Endometrial microvascular endothelial cells (primary cell): ENCODE data around the gene ZNF776. TPM values are rescaled to one million over a fixed set of nuclear protein-coding genes. Genes with fewer than 3 reads are reported as not detected.
"Not testable (repeated sequence)": the region's sequence is repeated elsewhere in the genome, so short reads cannot be mapped to it uniquely, and the experiment has no call there.

ENCODE experiments used
- in situ Hi-C: cut with HindIII; loops from 2 replicates; pipeline ENCODE4 v1.10.0; 2017; ENCODE audit warnings: low sequenced_read_pairs, low pct_unique_long_range_greater_than_20kb; ENCODE audit errors: inconsistent ontology term
- total RNA-seq: library from RNA; depleted of rRNA; stranded (reverse); fragments of >200 nt; gene quantifications from one replicate; pipeline ENCODE4 v1.2.3, GENCODE V29; 2015; ENCODE audit errors: inconsistent ontology term

ZNF776 gene
- 6.3 TPM for total RNA-seq

DNA sequence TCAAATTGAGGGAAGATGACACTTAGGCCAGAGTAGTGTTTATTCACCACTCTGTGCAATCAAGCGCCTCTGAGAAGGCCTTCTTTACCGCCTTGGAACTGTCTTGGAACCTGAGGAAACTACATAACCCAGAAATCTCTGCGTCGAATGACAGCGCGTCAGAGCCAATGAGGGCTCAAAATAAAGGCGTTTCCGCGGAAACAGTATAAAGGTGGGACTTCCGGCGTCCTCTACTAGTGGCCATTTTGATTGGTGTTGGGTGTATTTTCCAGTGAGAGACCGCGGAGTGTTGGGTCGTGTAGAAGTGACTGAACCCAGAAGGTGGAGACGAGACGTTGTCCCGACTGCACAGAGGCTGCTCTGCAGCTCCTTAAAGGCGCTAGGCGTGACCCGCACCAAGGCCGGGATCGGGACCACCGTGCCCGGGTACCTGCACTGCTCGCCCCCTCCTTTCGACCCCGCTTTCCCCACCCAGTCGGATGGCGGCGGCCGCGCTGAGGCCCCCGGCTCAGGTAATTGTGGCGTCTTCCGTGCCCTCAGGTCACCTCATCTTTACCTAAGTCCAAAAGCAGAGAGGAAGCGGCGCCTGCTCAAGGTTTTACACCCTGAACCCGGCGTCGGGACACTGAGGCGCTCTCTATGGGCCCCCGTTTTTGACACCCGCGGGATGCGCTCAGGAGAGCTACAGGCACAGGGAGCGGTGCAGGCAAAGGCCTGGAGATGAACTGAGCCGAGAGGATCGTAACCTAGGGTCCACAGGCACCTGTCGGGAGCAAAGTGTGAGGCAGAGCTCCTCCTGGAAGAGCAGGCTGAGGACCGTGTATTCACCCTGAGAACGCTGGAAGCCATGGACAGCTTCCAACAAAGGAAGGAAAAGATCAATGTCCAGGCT is at the start of gene ZNF776:
TSS of gene ZNF776 (plus strand) at position 236 of the 892 bp plus-strand sequence. CDS start at position 480, 244 bp downstream.
- in situ Hi-C loops = no loop called here

DNA sequence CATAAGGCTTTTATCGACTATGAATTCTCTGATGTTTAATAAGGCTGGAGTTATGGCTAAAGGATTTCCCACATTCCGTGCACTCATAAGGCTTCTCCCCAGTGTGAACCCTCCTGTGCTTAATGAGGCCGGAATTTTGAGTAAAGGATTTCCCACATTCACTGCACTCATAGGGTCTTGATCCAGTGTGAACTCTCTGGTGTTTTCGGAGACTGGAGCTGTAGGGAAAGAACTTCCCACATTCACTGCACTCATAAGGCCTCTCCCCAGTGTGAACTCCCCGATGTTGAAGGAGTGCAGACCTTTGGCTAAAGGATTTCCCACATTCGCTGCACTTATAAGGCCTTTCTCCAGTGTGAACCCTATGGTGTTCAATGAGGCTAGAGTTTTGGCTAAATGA is 45.0 kb upstream of the ZNF776 start:
- in situ Hi-C loops = no loop called here

DNA sequence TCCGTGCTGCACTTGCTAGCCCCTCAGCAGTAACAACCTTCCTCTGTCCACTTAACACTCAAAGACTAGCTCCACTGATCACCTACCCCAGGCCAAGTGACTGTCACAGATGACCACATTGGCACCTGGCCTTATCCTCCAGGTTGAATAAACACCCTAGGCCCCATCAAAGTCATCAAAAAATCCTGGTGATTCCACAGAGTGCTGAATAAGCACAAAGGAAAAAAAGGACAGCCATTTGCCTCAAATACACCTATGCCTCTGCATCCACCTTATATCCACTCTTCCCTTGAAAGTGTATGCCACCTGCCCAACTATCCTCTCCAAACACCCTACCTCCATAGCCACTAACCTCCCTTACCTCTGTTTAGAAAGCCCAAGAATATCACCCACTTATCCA is 40.3 kb upstream of the ZNF776 start:
- in situ Hi-C loops = no loop called here

DNA sequence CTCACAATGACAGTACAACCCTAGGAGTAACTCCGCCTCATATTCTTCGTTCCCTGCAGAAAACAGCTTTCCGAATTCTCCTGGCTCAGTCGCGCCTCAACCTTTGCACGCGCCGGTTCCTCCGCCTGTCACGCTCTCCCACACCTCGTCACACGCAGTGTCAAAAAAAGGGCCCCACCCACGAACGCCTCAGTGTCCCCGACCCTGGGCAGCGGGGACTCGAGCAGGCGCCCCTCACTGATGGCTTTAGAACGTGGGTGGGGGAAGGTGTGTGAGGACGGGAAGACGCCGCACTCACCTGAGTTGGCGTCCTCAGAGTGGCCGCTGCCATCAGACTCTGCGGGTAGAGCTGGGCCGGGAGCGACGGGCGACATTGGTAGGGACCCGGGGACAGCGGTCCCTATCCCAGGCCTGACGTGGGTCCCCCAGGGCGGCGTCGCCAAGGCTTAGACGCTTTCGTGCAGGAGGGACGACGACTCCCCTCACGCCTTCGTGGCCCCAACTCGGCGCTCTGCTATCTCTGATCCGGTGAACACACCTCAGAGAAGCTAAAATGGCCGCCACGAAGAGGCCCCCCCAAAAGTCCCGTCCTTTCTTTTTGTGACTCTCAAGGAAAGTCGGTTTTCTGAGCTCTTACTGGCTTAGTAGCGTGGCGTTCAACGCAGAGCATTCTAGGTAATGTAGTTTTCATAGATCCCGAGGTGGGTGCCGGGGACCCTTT is 37.8 kb upstream of the ZNF776 start, which contains the start of gene ZNF154:
TSS of gene ZNF154 (minus strand) at position 564 of the 721 bp plus-strand sequence. CDS start at position 331, 233 bp downstream.
- in situ Hi-C loops = no loop called here

DNA sequence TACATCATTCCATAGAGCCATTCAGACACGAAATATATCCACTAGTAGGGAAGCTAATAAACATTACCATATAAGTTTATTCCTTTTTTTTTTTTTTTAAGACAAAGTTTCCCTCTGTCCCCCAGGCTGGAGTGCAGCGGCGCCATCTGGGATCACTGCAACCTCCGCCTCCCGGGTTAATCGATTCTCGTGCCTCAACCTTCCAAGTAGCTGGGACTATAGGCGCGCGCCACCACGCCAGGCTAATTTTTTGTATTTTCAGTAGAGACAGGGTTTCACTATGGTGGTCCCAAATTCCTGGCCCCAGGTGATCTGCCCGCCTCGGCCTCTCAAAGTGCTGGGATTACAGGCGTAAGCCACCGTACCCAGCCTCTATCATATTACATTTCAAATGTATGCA is 37.0 kb upstream of the ZNF776 start:
- in situ Hi-C loops = no loop called here

DNA sequence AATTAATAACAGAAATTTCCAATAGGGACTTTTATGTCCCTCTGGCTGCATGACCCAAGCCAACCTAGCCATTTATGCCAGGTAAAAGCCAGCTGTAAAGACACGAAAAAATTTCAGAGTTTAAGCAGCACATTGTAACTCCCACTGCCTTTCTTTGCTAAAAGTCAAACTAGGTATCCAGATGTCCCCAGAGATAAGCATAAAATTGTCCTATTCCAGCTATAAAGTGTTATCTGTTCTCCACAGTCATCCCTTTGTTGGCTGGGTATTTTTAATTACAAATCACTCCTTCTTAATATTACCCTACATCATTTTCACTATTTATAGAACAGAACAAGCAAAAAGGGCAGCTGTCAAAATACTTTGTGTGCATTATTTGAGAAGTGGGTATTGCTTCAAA is 34.4 kb upstream of the ZNF776 start:
- in situ Hi-C loops = no loop called here

DNA sequence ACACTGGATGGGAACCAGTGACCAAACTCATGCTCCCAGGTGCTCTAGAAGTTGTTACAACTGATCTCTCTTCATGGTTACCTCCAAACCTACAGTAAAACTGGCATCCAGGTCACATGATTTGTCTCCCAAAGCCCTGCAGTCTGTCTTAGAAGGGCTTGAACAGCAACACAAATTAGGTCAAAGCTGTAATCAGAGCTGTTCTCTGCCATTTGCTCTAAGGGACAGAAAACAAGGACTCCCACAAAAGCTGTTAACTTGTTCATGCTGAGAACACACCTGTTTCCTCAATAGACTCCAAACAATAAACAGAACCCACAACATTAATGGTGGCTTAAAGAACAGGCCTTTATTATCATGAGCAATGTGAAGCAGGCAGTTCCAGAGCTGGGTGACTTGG is 27.2 kb upstream of the ZNF776 start:
- in situ Hi-C loops = no loop called here

DNA sequence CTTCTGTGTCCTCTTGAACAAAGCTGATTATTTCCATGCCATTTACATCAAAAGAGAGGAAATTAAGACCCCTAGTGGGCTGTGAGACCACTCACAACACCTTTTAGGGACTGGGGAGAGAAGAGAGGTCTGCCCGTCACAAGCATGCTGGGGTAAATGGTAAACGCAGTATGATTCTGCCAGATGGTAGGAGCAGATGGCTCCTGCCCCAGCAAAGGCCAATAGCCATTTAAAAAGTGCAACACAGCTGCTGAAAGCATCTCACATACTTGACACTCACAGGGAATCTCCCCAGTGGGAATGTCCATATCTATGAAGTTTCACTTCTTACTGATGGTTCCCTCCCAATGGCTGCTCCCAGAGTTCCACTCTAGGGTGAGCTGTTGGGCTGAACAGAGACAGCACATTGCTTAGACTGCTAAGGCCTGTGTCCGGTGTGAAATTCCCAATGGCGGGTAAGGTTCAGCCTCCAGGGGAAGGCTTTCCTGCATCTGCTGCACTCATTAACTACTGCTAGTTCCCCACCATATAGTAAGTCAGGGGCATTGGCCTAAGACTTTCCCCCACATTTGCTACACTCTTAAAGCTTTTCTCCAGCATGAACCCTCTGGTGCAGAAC is 26.6 kb upstream of the ZNF776 start:
- in situ Hi-C loops = no loop called here

DNA sequence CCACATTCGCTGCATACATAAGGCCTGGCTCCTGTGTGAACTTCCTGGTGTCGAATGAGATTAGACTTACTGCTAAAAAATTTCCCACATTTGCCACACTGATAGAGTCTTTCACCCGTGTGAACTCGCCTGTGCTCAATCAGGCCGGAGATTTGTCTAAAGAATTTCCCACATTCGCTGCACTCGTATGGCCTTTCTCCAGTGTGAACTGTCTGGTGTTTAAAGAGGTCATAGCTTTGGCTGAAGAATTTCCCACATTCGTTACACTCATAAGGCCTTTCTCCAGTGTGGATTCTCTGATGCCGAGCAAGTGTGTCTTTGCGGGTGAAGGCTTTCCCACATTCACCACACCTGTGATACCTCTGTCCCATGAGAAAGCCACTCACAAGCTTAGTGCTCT is 25.7 kb upstream of the ZNF776 start:
- in situ Hi-C loops = no loop called here

DNA sequence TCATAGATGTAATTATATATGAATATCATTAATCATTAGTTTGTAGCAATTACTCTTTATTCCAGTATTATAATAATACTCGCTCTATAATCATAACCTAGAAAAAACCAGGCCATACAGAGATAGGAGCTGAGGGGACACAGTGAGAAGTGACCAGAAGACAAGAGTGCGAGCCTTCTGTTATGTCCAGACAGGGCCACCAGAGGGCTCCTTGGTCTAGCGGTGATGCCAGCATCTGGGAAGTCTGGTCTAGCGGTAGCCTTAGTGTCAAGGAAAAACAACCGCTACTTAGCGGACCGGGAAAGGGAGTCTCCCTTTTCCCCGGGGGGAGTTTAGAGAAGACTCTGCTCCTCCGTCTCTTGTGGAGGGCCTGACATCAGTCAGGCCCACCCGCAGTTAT is 8.3 kb upstream of the ZNF776 start:
- in situ Hi-C loops = not testable (repeated sequence)

DNA sequence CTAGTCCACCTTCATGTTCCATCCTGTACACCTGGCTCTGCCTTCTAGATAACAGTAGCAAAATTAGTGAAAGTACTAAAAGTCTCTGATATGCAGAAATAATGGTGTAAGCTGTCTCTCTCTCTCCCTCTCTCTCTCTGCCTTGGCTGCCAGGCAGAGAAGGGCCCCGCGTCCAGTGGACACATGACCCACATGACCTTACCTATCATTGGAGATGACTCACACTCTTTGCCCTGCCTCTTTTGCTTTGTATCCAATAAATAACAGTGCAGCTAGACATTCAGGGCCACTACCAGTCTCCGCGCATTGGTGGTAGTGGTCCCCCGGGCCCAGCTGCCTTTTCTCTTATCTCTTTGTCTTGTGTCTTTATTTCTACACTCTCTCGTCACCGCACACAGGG is 7.8 kb upstream of the ZNF776 start:
- in situ Hi-C loops = not testable (repeated sequence)

DNA sequence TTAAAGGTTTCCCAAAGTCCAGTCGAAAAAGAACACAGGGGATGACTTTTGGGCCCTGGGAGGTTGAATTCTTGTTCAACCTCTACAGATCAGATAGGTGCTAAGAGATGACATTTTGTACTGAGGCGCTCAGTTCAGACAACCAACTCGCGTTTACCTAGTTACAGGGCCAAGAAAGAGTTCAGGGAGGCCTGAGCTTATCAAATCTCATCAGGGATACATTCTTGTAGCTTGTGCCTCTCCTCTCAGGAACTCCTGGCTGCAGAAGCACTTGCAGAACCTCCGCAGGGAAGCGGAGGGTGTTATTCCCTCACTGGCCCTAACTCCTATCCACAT is 825 bp downstream of the ZNF776 start:
- in situ Hi-C loops = no loop called here

DNA sequence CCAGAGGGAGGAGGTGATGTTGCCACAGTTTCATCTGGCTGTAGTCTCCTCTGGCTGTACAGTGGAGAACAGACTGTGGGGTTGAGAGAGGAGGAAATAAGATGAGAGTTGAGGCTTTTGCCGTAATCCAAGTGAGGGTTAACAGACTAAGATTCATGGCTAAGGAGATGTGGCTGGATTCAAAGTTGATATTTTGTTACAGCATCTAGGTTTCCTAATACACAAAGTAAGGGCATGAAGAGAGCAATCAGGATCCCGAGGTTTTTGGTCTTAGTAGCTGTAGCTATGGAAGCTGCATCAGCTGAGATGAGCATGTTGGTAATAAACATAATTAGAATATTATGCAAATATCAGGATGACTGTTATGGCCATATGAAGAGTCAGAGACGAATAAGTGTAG is 1.4 kb downstream of the ZNF776 start:
- in situ Hi-C loops = no loop called here

DNA sequence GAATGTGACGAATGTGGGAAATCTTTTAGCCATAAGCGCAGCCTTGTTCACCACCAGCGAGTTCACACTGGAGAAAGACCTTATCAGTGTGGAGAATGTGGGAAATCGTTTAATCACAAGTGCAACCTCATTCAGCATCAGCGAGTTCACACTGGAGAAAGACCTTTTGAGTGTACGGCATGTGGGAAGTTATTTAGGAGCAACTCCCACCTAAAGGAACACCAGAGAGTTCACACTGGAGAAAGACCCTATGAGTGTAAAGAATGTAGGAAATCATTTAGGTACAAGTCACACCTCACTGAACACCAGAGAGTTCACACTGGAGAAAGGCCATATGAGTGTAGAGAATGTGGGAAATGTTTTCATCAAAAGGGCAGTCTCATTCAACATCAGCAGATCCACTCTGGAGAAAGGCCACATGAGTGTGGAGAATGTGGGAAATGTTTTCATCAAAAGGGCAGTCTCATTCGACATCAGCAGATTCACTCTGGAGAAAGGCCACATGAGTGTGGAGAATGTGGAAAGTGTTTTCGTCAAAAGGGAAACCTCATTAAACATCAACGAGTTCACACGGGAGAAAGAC is 7.6 kb downstream of the ZNF776 start:
- in situ Hi-C loops = no loop called here

DNA sequence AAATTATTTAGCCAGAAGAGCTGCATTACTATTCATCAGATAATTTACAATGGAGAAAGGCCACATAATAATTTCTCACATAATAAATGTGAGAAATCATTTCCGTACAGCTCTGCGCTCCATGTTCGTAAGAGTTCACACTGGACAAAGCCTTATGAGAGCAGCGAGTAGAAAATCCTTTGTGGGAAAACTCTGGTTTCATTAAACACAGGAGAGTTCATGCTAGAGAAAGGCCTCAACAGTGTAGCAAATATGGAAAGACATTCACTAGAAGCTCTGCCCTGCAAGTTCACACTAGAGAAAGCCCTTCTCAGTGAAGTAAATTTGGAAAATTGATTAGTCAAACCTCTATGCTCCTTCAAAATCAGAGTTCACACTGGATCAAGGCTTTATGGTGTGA is 8.4 kb downstream of the ZNF776 start:
- in situ Hi-C loops = no loop called here

DNA sequence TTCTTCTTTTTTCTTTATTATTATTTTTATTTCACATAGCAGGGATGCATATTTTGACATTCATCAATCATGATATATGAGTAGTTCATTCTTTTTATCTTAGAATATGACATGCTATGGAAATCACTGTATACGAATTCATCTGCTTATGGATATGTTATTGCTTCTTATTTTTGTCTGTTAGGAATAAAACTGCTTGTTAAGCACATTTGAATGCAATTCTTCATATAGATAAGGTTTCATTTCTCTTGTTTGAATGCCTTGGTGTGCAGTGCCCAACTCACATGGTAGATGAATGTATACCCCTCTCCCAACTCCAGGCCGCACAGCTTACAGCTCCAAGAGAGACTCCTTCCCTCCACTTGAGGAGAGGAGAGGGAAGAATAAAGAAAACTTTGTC is 11.3 kb downstream of the ZNF776 start:
- in situ Hi-C loops = no loop called here

DNA sequence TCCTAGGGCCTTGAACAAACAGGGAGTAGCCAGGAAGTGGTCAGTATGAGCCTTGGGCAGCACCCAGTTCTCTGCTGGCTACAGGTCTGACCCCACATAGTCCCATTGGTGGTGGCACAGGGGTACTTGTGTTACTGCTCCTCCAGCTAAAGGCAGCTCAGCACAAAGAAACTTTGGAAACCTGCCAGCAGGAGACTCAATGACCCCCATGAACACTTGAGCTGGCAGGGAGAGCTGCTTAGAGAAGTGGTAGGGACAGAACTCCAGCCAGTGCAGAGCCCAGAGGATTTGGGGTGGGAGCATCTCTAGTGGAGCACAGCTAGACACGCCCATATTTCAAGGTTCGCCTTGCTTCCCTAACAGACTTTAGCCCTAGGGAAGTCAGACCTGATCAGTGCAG is 12.5 kb downstream of the ZNF776 start:
- in situ Hi-C loops = no loop called here

DNA sequence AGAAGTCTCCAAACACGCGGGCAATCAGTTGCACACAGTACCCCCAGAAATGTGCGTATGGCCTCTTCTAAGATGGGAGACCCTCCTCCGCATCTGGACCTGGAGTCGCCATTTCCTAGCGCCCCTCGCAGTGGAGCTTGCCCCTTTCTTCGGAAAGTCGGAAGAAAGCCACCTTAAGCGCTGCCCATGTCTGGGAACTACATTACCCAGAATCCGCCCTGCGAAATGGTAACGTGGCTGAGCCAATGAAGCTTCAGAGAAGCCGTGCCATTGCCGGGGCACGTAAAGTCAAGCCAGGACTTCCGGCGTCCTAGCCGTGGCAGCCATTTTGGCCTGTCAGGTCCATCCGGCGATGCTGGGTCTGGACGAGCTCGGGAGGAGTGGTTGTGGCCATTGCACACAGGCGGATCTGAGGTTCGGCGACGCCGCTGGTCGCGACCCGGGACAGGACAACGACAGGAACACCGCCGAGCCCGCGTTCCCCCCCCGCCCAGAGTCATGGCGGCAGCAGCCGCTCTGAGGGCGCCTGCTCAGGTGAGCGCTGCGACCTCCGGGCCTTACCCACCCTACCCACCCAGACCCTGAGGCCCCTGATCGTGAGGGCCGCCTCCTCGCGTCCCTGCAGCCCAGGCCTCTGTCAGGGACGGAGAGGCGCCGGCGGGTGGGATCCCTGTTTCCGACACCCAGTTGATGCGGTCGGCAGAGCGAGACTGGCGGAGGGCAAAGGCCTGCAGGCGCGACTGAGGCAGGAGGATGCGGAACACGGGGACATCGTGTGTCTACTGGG is 22.9 kb downstream of the ZNF776 start, which contains the start of gene ZNF586:
TSS of gene ZNF586 (plus strand) at position 332 of the 787 bp plus-strand sequence. CDS start at position 499, 167 bp downstream.
- in situ Hi-C loops = no loop called here

DNA sequence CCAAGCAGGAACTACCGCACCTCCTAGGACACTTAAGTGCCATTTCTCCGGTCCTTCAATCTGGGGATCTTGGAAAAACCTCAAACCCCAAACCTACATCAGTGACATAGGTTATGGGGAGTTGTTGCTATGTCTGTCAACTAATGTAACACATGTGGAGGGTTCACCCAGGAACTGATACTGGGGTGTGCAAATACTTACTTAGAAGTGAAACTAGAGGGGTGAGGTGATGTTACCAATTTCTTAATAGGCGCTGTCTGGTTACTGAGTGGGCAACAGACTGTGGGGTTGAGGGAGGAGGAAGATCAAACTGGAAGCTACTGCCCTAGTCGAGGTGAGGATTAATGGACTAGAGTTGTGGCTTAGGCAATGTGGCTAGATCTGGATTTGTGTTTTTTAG is 24.8 kb downstream of the ZNF776 start:
- in situ Hi-C loops = no loop called here
